GM18858 (cell line): Measurements from ENCODE around the gene HSD17B3.
"Not testable (repeated sequence)": the region's sequence is repeated elsewhere in the genome, so short reads cannot be mapped to it uniquely, and the experiment has no call there.

Source experiments
- ATAC-seq: cut with Tn5 transposase; IDR thresholded peaks from one replicate; pipeline ENCODE4 v1.9.1; 2021; ENCODE audit not compliant: unreplicated experiment

HSD17B3 gene

DNA sequence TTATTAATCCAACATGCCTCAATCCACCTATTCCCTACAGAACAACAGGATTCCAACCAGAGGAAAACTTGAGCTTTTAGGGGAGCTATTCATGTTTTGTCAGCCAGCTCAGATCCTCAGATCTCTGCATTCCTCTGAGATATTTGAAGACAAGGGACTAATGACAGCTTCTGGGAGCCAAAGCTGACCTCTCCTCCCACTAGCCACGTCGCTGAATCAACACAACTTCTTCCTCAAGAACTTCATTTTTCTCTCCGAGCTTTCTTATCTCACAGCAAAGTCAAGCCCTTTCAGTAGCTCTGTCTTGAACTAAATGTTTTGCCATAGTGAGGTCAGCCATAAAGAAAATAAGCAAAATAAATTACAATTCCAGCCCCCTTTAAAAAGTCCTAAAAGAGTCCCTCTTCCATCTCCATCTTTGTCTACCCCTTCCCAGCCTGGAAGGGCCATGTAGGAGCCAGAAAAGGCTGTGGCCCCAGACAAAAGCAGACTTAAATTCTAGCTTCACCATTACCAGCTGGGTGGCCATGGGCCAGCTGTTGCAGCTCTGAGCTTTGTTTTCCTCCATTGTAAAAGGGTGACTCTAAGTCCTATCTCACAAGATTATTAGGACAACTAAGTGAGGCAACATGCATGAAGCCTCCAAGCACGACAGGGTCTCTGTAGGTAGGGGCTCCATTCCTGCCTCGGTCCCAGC lies 65.0 kb downstream of the HSD17B3 start:
- ATAC-seq = no peak

- not testable (repeated sequence) for ATAC-seq
Measured at GRCh38 chr9:96236337-96236736, 65.6 kb downstream of the HSD17B3 start.

- ATAC-seq = no peak
Measured at GRCh38 chr9:96232539-96233241, 69.3 kb downstream of the HSD17B3 start.

DNA sequence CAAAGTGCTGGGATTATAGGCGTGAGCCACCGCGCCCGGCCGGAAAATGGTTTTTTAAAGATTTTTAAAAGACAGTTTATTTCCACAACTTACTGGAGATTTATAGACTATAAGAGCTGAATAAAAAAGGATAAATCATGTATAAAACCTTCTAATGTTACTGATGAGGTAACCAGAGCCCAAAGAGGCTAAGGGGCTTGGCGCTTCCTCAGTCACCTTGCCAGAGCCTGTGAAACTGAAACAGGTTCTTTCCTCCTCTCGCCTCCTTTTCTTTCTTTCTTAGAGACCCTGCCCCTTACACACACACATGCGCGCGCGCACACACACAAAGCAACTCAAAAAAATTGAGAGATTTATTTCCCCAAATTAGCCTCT lies 69.8 kb downstream of the HSD17B3 start:
- ATAC-seq = no peak

GRCh38 chr9:96230002-96230401 lies 72.0 kb downstream of the HSD17B3 start:
- no peak for ATAC-seq

- ATAC-seq = no peak
Measured at GRCh38 chr9:96222132-96222531, 79.8 kb downstream of the HSD17B3 start.

GRCh38 chr9:96219900-96220257 lies 82.1 kb downstream of the HSD17B3 start:
- no peak for ATAC-seq

- ATAC-seq = no peak
Measured at GRCh38 chr9:96219026-96219899, 82.7 kb downstream of the HSD17B3 start.

DNA sequence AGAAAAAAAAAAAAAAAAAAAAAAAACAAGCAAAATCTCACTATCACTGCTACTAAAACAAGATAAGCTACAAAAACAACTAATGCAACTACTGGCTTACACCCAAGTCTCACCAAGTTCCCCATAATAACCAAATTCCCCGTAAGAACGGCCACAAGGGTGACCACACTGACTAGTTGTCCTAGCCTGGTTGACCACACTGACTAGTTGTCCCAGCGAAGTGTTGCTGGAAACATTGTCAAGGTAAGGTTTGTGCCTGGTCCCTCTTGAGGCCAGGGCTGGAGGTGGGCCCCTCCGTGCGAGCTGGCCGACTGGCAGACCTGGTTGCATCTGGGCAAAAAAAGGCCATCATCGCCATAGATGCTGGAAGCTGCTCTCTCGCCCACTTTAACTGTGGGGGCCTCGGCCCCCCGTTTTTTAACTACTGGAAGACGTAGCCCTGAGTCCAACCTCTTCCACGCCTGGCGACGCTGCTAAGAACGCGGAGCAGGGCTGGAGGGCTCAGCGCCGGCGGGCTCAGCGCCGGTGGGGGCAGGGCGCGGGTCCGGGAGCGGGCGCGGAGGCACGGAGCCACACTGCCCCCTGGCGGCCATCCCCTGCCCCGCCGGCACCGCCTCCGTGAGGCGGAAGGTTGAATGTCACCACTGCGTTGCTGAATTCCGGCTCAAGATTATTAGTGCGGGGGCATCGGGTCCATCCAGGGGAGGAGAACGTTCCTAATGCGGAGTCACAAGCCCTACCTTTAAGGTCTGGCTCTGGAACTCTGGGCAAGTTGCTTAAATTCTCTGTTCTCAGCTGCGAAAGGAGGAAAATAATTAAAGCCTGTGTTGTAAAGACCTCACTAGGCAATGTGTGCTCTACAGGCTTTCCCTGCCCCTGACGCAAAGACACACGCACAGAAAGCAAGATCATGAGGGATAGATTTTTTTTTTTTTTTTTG lies 84.0 kb downstream of the HSD17B3 start:
- ATAC-seq = peak; percentile 47

DNA sequence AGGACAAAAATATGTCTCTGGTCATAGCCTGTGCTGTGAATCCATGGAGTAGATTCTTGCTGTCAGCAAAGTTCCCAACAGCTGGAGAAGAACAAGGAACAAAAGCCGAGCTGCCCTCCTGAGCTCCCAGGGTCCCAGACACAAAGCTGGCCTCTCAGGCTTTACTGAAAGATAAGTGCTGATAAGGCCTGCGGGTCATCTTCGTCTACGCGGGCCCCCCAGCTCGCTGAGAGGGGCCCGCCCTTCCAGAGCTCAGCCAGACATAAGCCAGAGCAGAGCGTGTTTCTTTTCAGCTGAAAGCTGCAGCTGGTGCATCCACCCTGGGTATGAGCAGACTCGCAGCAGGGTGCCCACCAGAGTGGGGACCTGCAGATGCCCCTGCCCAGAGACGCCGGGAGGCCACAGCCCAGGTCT lies 84.7 kb downstream of the HSD17B3 start:
- no peak for ATAC-seq

- no peak for ATAC-seq
Measured at GRCh38 chr9:96216583-96216982, 85.4 kb downstream of the HSD17B3 start.

- ATAC-seq = no peak
Measured at GRCh38 chr9:96215841-96216240, 86.1 kb downstream of the HSD17B3 start.

- ATAC-seq = no peak
Measured at GRCh38 chr9:96214635-96215034, 87.3 kb downstream of the HSD17B3 start.

- ATAC-seq = no peak
Measured at GRCh38 chr9:96209407-96210271, 92.3 kb downstream of the HSD17B3 start.

- no peak for ATAC-seq
Measured at GRCh38 chr9:96206156-96206751, 95.7 kb downstream of the HSD17B3 start.

- ATAC-seq = no peak
Measured at GRCh38 chr9:96204853-96205252, 97.1 kb downstream of the HSD17B3 start.

DNA sequence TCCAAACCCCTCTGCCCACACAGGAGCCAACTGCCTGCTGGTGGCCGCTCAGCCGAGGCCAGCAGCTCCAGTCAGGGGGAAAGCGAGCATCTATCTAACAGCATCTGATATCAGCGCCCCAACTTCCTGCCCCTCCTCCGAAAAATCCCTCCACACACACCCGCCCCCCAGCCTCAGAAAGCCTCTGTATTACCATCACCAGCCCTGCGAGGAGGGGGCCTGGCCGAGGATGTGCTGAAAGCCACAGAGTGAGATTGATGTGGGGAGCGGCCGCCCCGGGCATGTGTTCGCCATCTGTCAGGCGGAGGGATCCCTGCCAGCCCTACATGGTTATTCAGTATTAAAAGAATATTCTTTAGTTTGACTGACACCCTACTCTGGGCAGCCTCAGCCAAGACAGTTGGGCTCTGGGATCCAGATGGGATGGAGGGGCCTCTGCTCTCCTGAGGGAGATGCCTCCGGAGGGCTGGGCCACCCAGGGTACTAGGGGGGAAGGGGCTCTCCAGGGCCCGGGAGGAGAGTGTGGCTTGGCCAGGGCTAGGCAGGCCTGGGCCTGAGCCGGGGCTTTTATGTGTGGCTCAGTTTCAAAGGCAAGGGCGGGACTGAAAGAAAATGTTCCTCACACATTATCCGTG lies 98.0 kb downstream of the HSD17B3 start:
- no peak for ATAC-seq

DNA sequence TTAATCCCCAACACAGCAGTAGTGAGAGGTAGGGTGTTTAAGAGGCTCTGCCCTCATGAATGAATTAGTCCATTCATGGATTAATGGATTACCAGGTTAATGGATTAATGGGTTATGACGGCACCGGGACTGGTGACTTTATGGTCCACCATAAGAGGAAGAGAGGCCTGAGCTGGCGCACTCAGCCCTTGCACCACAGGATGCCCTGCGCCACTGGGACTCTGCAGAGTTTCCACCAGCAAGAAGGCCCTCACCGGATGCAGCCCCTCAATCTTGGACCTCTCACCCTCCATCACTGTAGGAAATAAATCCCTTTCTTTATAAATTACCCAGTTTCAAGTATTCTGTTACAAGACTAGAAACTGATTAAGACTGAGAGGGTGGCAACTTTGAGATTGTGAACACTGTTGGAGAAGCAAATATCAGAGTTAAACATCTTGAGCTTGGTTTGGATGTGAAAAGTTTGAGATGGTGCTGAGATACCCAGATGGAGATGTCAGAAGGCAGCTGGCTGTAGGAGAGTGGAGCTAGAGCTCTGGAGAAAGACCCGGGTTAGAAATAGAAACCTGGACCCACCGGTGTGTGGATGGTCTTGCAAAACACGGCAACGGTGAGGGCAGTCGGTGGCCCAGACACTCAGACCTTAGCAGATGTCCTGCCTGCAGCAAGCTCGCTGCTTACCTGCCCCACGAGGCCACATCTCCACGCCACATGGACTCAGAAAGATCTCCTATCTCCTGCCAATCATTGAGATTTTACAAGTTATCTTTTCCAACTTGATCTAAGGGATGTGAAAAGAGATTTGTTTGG lies 98.8 kb downstream of the HSD17B3 start:
- ATAC-seq = no peak
